Muscle of leg (tissue), 16 donors: ENCODE results near the gene ZNF600. TPM values are rescaled to one million over a fixed set of nuclear protein-coding genes. Genes with fewer than 3 reads are reported as not detected.
"Not testable (repeated sequence)": the region's sequence is repeated elsewhere in the genome, so short reads cannot be mapped to it uniquely, and the experiment has no call there.

Source experiments
- DNase-seq: peaks from one replicate; pipeline ENCODE4 v3.0.0; 2013
- H3K27ac ChIP-seq: one replicate; pipeline ENCODE4 v1.5.1; 2013; ENCODE audit warnings: mild to moderate bottlenecking, low read length, control low read depth
- H3K27me3 ChIP-seq: one replicate; pipeline ENCODE4 v1.6.1; 2013; ENCODE audit warnings: low read length; ENCODE audit not compliant: control insufficient read depth, insufficient read depth
- H3K36me3 ChIP-seq: one replicate; pipeline ENCODE4 v1.6.1; 2013; ENCODE audit warnings: low read length; ENCODE audit not compliant: control insufficient read depth, insufficient read depth
- H3K4me1 ChIP-seq: one replicate; pipeline ENCODE4 v1.6.1; 2013; ENCODE audit warnings: low read length; ENCODE audit not compliant: control insufficient read depth, insufficient read depth
- H3K4me3 ChIP-seq: one replicate; pipeline ENCODE4 v1.5.1; 2013; ENCODE audit warnings: low read length, control low read depth
- H3K9me3 ChIP-seq: replicated peaks from 2 replicates; pipeline ENCODE4 v1.6.1; 2013; ENCODE audit warnings: low read depth, low read length; ENCODE audit not compliant: control insufficient read depth
- WGBS: methylation state at CpG from one replicate; pipeline ENCODE4 v1.1.5; 2013; ENCODE audit warnings: missing lambda C conversion rate; ENCODE audit not compliant: insufficient coverage; 5-methylcytosine and 5-hydroxymethylcytosine counted together
- long read RNA-seq, 11 donors: transcript quantifications; one replicate each; lab custom pipeline, GENCODE V29; 2026
- polyA plus RNA-seq, 8 donors: library from polyadenylated mRNA; unstranded; fragments of 120-200 nt; gene quantifications; one replicate each; pipeline versions ENCODE4 v1.2.1 to v1.2.3, GENCODE V29; 2013; ENCODE audit warnings: inconsistent platforms in 1 of 8, low replicate concordance in 1 of 8; ENCODE audit not compliant: insufficient read length in 8 of 8, insufficient read depth in 1 of 8
- total RNA-seq: library from RNA; stranded (reverse); fragments of 120-200 nt; gene quantifications from one replicate; pipeline ENCODE4 v1.2.4, GENCODE V29; 2013

The ZNF600 gene
- 2.8 TPM for total RNA-seq
- 1 to 10 TPM; 1.4 to 4.7 (median 2.6) TPM for polyA plus RNA-seq
- long read RNA-seq, donor 1 = 0 reads
- long read RNA-seq, donor 2 = 0 reads
- long read RNA-seq, donor 3, partial matches to known transcripts = 0 of 1 reads
- long read RNA-seq, donor 3, other reads (novel, unspliced or antisense) = 0 of 1 reads
- long read RNA-seq, donor 4, partial matches to known transcripts = 0 of 1 reads
- long read RNA-seq, donor 4, other reads (novel, unspliced or antisense) = 0 of 1 reads
- long read RNA-seq, donor 5 = 0 reads
- long read RNA-seq, donor 6 = 0 reads
- long read RNA-seq, donor 7 = 0 reads
- long read RNA-seq, donor 8, partial matches to known transcripts = 0 of 2 reads
- long read RNA-seq, donor 8, other reads (novel, unspliced or antisense) = 0 of 2 reads
- long read RNA-seq, donor 9 = 0 reads
- long read RNA-seq, donor 10, partial matches to known transcripts = 0 of 1 reads
- long read RNA-seq, donor 10, other reads (novel, unspliced or antisense) = 0 of 1 reads
- long read RNA-seq, donor 11 = 0 reads

GRCh38 chr19:52786464-52787354 lies at the start of gene ZNF600:
TSS of gene ZNF600 (minus strand) at chr19:52786791. CDS start at chr19:52778888, 7,903 bp downstream.
- DNase-seq = peak; percentile 80

GRCh38 chr19:52834289-52834688 lies 47.7 kb upstream of the ZNF600 start:
- WGBS = no CpG with 5 or more reads among the region's 1 CpG

More at GRCh38 chr19:52786464-52787354, at the start of gene ZNF600:
- under 1% methylated on average over 36 of the region's 47 CpGs for WGBS
- not testable (repeated sequence) for H3K9me3 ChIP-seq, H3K4me1 ChIP-seq, H3K36me3 ChIP-seq, H3K27me3 ChIP-seq
- Histone ChIP-seq H3K27ac (peak within 1 kb of the TSS; percentile 29), H3K4me3 (peak within 1 kb of the TSS; percentile 59)

DNA sequence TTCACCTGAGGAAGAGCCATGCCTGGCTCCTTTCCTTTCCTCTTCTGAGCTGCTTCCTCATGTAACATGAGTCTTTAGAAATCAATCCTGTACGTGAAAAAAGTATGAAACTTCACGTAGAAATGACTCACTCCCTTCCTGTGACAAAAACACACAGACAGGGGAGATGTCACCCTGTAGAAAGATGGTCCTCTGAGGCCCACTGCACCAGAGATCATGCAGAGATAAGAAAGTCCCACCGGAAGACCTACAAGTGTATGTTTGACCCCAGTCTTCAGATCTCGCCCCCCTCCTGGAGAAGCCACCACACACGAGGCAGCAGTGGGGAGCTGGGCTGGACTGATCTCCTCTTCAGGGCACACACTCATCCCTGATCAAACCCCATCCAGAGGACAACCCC lies 47.0 kb upstream of the ZNF600 start:
- H3K27ac ChIP-seq, H3K4me3 ChIP-seq, H3K4me1 ChIP-seq, DNase-seq, H3K36me3 ChIP-seq, H3K27me3 ChIP-seq, H3K9me3 ChIP-seq: not testable (repeated sequence)
- WGBS = 67% methylated on average over 3 of the region's 5 CpGs

More at GRCh38 chr19:52834289-52834688, 47.7 kb upstream of the ZNF600 start:
- H3K27me3 ChIP-seq, H3K4me3 ChIP-seq, H3K4me1 ChIP-seq, H3K36me3 ChIP-seq, DNase-seq, H3K27ac ChIP-seq, H3K9me3 ChIP-seq: not testable (repeated sequence)

DNA sequence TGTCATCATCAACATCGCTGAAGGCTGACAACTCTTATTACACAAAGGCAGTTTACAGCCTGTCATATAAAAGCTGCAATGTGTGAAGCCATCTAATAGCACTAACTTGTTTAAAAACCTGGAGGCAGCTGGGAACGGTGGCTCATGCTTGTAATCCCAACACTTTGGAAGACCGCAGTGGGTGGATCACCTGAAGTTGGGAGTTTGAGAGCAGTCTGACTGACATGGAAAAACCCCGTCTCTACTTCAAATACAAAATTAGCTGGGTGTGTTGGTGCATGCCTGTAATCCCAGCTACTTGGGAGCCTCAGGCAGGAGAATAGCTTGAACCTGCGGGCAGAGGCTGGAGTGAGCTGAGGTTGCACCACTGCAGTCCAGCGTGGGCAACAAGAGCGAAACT lies 43.3 kb upstream of the ZNF600 start:
- not testable (repeated sequence) for H3K4me3 ChIP-seq, H3K9me3 ChIP-seq, H3K27ac ChIP-seq, H3K4me1 ChIP-seq, DNase-seq, H3K36me3 ChIP-seq, H3K27me3 ChIP-seq
- 90% methylated on average over 2 of the region's 7 CpGs for WGBS

GRCh38 chr19:52825765-52826164 lies 39.2 kb upstream of the ZNF600 start:
- Histone ChIP-seq H3K27ac (no peak overlapping the region), H3K4me1 (no peaks in the 10 kb centered on the region), H3K27me3 (peaks cover 2% of the 10 kb centered on the region), H3K9me3 (no peaks in the 10 kb centered on the region), H3K36me3 (no peaks in the 10 kb centered on the region), H3K4me3 (no peak overlapping the region)
- 96% methylated on average over 3 of the region's 5 CpGs for WGBS
- DNase-seq = no peak

DNA sequence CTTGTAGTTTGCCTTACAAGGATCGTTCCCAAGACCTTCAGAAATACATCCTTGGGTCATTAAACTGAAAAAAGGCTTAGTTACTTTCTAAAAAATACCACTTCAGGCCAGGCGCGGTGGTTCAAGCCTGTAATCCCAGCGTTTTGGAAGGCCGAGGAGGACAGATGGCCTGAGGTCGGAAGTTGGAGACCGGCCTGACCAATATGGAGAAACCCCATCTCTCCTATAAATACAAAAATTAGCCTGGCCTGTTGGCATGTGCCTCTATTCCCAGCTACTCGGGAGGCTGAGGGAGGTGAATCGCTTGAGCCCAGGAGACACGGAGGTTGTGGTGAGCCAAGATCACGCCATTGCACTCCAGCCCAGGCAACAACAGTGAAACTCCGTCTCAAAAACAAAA lies 37.1 kb upstream of the ZNF600 start:
- no peaks in the 10 kb centered on the region for H3K9me3 ChIP-seq
- WGBS = 100% methylated on average over 1 of the region's 12 CpGs
- no peaks in the 10 kb centered on the region for H3K4me1 ChIP-seq
- H3K27ac ChIP-seq = no peak overlapping the region
- no peak overlapping the region for H3K4me3 ChIP-seq
- H3K36me3 ChIP-seq = no peaks in the 10 kb centered on the region
- no peak for DNase-seq
- peaks cover 2% of the 10 kb centered on the region for H3K27me3 ChIP-seq

DNA sequence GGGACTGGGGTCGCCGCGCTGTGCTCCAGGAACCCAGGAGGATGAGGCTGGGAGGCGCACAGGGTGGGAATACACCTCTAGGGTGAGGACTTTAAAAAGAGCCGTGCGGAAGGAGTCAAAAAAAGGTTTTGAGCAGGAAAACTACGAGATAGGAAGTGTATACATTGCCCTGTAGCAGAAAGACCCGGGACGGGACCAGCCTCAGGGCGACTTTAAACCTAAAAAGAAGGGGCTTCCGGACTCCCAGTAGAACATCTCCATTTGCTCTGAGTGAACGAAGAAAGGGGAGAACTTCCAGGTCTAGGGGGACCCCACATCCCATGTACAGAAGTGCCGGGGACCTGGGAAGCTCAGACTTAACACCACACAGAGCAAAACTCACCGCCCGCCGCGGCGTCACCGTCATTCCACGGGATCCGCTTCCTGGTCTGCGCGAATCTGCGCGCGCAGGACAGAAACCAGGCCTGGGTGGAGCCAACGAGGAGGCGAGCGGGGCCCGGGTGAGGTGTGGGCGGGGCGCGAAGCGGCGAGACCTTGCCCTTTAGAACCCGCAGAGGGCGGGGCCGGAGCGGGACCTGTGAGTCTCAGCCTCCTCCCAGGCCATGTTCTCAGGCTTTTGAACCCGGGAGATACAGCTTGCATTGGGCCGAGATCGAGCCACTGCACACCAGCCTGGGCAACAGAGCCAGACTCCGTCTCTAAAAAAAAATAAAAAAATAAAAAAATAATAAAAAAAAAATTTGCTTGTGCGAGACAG lies 34.8 kb upstream of the ZNF600 start, which contains the start of gene ZNF28:
Gene ZNF28, minus strand, starts transcription at position 430 of the 757 bp plus-strand sequence. CDS start 3,675 bp downstream, outside the sequence.
- peak; percentile 66 for DNase-seq
- WGBS = 0% methylated on average over 7 of the region's 44 CpGs
- H3K9me3 ChIP-seq, H3K27me3 ChIP-seq, H3K4me1 ChIP-seq, H3K36me3 ChIP-seq: not testable (repeated sequence)
- H3K4me3 ChIP-seq = peak within 1 kb of the TSS; percentile 65
- H3K27ac ChIP-seq = peak within 1 kb of the TSS; percentile 62

- not testable (repeated sequence) for H3K9me3 ChIP-seq, H3K27me3 ChIP-seq, H3K4me1 ChIP-seq, H3K36me3 ChIP-seq
- peak overlapping the region; percentile 65 for H3K4me3 ChIP-seq
- DNase-seq = peak; percentile 35
- peak overlapping the region; percentile 62 for H3K27ac ChIP-seq
- 1% methylated on average over 9 of the region's 19 CpGs for WGBS
Measured at GRCh38 chr19:52820472-52821203, 34.0 kb upstream of the ZNF600 start.

DNA sequence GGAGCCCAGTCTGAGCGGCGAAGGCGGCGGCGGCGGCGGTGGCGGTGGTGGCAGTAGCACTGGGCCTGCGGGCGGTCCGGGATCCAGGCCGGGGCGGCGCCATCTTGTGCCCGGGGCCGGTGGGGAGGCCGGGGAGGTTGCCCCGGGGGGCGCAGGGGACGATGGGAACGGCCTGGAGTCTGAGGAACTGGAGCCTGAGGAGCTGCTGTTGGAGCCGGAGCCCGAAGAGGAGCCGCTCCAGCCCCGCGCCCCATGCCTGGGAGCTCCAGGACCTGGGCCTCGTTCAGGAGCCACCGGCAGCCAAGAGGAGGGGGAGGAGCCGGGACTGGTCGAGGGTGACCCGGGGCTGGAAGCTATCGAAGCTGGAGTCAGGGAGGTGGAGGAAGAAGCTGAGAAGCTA lies 23.2 kb upstream of the ZNF600 start:
- no peaks in the 10 kb centered on the region for H3K4me1 ChIP-seq
- WGBS = 93% methylated on average over 32 of the region's 32 CpGs
- peaks cover 22% of the 10 kb centered on the region for H3K36me3 ChIP-seq

More for the DNA sequence above, 23.2 kb upstream of the ZNF600 start:
- Histone ChIP-seq H3K4me3 (no peak overlapping the region), H3K27ac (no peak overlapping the region), H3K9me3 (no peaks in the 10 kb centered on the region), H3K27me3 (no peaks in the 10 kb centered on the region)
- no peak for DNase-seq
